Esophagus squamous epithelium (tissue), 4 donors: Measurements from ENCODE around the gene GPRIN2.
"Not testable (repeated sequence)": the region's sequence is repeated elsewhere in the genome, so short reads cannot be mapped to it uniquely, and the experiment has no call there.

Source experiments
- CTCF ChIP-seq, 6 experiments: fragments of 450-650 bp in 4 of 6; fragments of 200-600 bp in 2 of 6; sonication (generic) in 2 of 6; IDR thresholded peaks; one replicate each; pipeline ENCODE4 v1.5.1; 2016 to 2019; ENCODE audit warnings: antibody characterized with exemption in 6 of 6, mild to moderate bottlenecking in 4 of 6, moderate library complexity in 4 of 6
- POLR2A ChIP-seq, 4 donors: fragments of 450-650 bp; IDR thresholded peaks; one replicate each; pipeline ENCODE4 v1.6.1; 2017; ENCODE audit warnings: antibody characterized with exemption in 4 of 4, mild to moderate bottlenecking in 4 of 4, moderate library complexity in 3 of 4

- not testable (repeated sequence) for TF ChIP-seq POLR2A, CTCF (IDR thresholded peaks at IDR 0.05)
Observed at GRCh38 chr10:46584196-46584595, 27.7 kb upstream of the GPRIN2 start.
